ENCODE results near the gene NPBWR2. TPM values are rescaled to one million over a fixed set of nuclear protein-coding genes. Genes with fewer than 3 reads are reported as not detected.

NPBWR2 gene
- total and polyA plus RNA-seq, 4 donors: not detected

- 78% methylated on average over 17 of the region's 17 CpGs for WGBS
- no peak overlapping the region for H3K27ac ChIP-seq (ENCODE audit: low read depth in 1 of 2, low read length in 2 of 2)
- no peaks in the 10 kb centered on the region for H3K36me3 ChIP-seq (ENCODE audit: control insufficient read depth in 4 of 4, insufficient read depth in 3 of 4, low read depth in 1 of 4, low read length in 3 of 4)
Observed at GRCh38 chr20:64080813-64081623, 26.3 kb downstream of the NPBWR2 start.

More at GRCh38 chr20:64080813-64081623, 26.3 kb downstream of the NPBWR2 start:
- Histone ChIP-seq H3K9me3 (ENCODE audit: control insufficient read depth in 4 of 4, low read length in 3 of 4) (no peaks in the 10 kb centered on the region), H3K27me3 (ENCODE audit: control insufficient read depth in 4 of 4, insufficient read depth in 4 of 4, low read length in 3 of 4) (peaks cover 0 to 6% (median 0%) of the 10 kb centered on the region in 4 donors), H3K4me1 (ENCODE audit: control insufficient read depth in 4 of 4, insufficient read depth in 4 of 4, low read length in 3 of 4) (peaks cover 14 to 35% (median 19%) of the 10 kb centered on the region in 4 donors), H3K4me3 (ENCODE audit: low read depth in 1 of 3, low read length in 3 of 3) (peak overlapping the region in 1 of 3 donors; percentile 61), H3K9ac (ENCODE audit: low read depth in 1 of 2, low read length in 2 of 2) (no peak overlapping the region)
- no peak for DNase-seq (ENCODE audit: low spot score)
- no peak for TF ChIP-seq RAD21 (IDR thresholded peaks at IDR 0.05)
- TF ChIP-seq, protein P1, sequence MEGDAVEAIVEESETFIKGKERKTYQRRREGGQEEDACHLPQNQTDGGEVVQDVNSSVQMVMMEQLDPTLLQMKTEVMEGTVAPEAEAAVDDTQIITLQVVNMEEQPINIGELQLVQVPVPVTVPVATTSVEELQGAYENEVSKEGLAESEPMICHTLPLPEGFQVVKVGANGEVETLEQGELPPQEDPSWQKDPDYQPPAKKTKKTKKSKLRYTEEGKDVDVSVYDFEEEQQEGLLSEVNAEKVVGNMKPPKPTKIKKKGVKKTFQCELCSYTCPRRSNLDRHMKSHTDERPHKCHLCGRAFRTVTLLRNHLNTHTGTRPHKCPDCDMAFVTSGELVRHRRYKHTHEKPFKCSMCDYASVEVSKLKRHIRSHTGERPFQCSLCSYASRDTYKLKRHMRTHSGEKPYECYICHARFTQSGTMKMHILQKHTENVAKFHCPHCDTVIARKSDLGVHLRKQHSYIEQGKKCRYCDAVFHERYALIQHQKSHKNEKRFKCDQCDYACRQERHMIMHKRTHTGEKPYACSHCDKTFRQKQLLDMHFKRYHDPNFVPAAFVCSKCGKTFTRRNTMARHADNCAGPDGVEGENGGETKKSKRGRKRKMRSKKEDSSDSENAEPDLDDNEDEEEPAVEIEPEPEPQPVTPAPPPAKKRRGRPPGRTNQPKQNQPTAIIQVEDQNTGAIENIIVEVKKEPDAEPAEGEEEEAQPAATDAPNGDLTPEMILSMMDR (IDR thresholded peaks at IDR 0.05; ENCODE audit: low read depth, low read length, missing input control): no peak
- no peak for TF ChIP-seq JUND (IDR thresholded peaks at IDR 0.05)
- TF ChIP-seq FOXA2 (IDR thresholded peaks at IDR 0.05): no peak
- no peak for TF ChIP-seq TAF1 (conservative IDR thresholded peaks at IDR 0.05)
- TF ChIP-seq MAX (IDR thresholded peaks at IDR 0.05): no peak
- TF ChIP-seq HNF4G (IDR thresholded peaks at IDR 0.05): no peak
- no peak for TF ChIP-seq RXRA (IDR thresholded peaks at IDR 0.05)
- TF ChIP-seq YY1 (IDR thresholded peaks at IDR 0.05): no peak
- no peak for TF ChIP-seq NR2F2 (IDR thresholded peaks at IDR 0.05)
- TF ChIP-seq, protein P2, sequence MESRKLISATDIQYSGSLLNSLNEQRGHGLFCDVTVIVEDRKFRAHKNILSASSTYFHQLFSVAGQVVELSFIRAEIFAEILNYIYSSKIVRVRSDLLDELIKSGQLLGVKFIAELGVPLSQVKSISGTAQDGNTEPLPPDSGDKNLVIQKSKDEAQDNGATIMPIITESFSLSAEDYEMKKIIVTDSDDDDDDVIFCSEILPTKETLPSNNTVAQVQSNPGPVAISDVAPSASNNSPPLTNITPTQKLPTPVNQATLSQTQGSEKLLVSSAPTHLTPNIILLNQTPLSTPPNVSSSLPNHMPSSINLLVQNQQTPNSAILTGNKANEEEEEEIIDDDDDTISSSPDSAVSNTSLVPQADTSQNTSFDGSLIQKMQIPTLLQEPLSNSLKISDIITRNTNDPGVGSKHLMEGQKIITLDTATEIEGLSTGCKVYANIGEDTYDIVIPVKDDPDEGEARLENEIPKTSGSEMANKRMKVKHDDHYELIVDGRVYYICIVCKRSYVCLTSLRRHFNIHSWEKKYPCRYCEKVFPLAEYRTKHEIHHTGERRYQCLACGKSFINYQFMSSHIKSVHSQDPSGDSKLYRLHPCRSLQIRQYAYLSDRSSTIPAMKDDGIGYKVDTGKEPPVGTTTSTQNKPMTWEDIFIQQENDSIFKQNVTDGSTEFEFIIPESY (IDR thresholded peaks at IDR 0.05): no peak
- no peak for TF ChIP-seq GABPA (IDR thresholded peaks at IDR 0.05 in 1 of 2, conservative IDR thresholded peaks at IDR 0.05 in 1 of 2)
- TF ChIP-seq EGR1 (IDR thresholded peaks at IDR 0.05; ENCODE audit: low read depth in 2 of 2): no peak
- TF ChIP-seq HNF4A (conservative IDR thresholded peaks at IDR 0.05): no peak
- no peak for TF ChIP-seq SP1 (IDR thresholded peaks at IDR 0.05)
- TF ChIP-seq FOXA1 (IDR thresholded peaks at IDR 0.05): no peak
- TF ChIP-seq, protein P3, sequence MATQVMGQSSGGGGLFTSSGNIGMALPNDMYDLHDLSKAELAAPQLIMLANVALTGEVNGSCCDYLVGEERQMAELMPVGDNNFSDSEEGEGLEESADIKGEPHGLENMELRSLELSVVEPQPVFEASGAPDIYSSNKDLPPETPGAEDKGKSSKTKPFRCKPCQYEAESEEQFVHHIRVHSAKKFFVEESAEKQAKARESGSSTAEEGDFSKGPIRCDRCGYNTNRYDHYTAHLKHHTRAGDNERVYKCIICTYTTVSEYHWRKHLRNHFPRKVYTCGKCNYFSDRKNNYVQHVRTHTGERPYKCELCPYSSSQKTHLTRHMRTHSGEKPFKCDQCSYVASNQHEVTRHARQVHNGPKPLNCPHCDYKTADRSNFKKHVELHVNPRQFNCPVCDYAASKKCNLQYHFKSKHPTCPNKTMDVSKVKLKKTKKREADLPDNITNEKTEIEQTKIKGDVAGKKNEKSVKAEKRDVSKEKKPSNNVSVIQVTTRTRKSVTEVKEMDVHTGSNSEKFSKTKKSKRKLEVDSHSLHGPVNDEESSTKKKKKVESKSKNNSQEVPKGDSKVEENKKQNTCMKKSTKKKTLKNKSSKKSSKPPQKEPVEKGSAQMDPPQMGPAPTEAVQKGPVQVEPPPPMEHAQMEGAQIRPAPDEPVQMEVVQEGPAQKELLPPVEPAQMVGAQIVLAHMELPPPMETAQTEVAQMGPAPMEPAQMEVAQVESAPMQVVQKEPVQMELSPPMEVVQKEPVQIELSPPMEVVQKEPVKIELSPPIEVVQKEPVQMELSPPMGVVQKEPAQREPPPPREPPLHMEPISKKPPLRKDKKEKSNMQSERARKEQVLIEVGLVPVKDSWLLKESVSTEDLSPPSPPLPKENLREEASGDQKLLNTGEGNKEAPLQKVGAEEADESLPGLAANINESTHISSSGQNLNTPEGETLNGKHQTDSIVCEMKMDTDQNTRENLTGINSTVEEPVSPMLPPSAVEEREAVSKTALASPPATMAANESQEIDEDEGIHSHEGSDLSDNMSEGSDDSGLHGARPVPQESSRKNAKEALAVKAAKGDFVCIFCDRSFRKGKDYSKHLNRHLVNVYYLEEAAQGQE (IDR thresholded peaks at IDR 0.05): no peak
- no peak for TF ChIP-seq ATF3 (IDR thresholded peaks at IDR 0.05)

Data from liver (tissue), 9 donors.